Measurements from ENCODE around the gene DMRT2.

GRCh38 chr9:1025131-1025530 lies 25.0 kb upstream of the DMRT2 start:
- TF ChIP-seq POLR2AphosphoS5 (IDR thresholded peaks at IDR 0.05; ENCODE audit: low read depth, low read length) (no peak), TAF1 (IDR thresholded peaks at IDR 0.05; ENCODE audit: borderline replicate concordance, low read depth, low read length) (no peak), POLR2A (IDR thresholded peaks at IDR 0.05; ENCODE audit: low read depth, low read length) (no peak)
